ENCODE data around the gene NUP50.

The NUP50 gene

DNA sequence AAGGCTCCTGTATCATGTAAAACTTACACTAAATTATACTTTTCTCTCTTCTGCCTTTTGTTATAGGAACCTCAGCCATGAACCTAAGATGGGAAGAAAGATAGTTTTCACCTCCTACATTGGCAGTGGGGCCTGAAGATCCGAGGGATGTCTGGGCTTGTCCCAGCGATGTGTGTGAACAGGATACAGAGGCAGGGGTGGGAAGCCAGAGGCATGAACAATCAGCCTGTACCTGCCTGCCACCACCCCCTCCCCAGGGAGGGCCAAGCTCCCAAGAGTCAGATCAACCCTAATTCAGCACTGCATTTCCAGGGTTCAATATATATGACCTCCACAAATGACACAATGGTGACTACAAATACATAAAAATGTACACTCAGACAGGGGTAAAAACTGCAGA is 67.6 kb downstream of the NUP50 start:
- H3K79me2 ChIP-seq: peaks cover 23% of the 10 kb centered on the region
- H3K4me1 ChIP-seq: no peaks in the 10 kb centered on the region
- H3K4me3 ChIP-seq (ENCODE audit: low read depth, low read length): no peak overlapping the region
- TF ChIP-seq CTCF (IDR thresholded peaks at IDR 0.05): no peak
- no peak overlapping the region for H3K27ac ChIP-seq
- H2AFZ ChIP-seq: no peak overlapping the region
- H3K27me3 ChIP-seq (ENCODE audit: control insufficient read depth, insufficient read depth, low read length): no peaks in the 10 kb centered on the region
- no peaks in the 10 kb centered on the region for H3K9me3 ChIP-seq (ENCODE audit: control insufficient read depth, low read length)
- no peak overlapping the region for H3K9ac ChIP-seq
- H3K36me3 ChIP-seq (ENCODE audit: control insufficient read depth, insufficient read depth, low read length): no peaks in the 10 kb centered on the region
- no peak overlapping the region for H3K4me2 ChIP-seq (ENCODE audit: low read length)

- Histone ChIP-seq H3K4me2 (ENCODE audit: low read length) (no peak overlapping the region), H3K79me2 (peaks cover 23% of the 10 kb centered on the region), H2AFZ (no peak overlapping the region), H3K4me1 (peaks cover 8% of the 10 kb centered on the region), H3K27me3 (ENCODE audit: control insufficient read depth, insufficient read depth, low read length) (no peaks in the 10 kb centered on the region), H3K36me3 (ENCODE audit: control insufficient read depth, insufficient read depth, low read length) (no peaks in the 10 kb centered on the region), H3K27ac (no peak overlapping the region), H3K9ac (no peak overlapping the region), H3K4me3 (ENCODE audit: low read depth, low read length) (no peak overlapping the region), H3K9me3 (ENCODE audit: control insufficient read depth, low read length) (no peaks in the 10 kb centered on the region)
- no peak for TF ChIP-seq CTCF (IDR thresholded peaks at IDR 0.05)
Observed at GRCh38 chr22:45233386-45233785, 69.7 kb downstream of the NUP50 start.

DNA sequence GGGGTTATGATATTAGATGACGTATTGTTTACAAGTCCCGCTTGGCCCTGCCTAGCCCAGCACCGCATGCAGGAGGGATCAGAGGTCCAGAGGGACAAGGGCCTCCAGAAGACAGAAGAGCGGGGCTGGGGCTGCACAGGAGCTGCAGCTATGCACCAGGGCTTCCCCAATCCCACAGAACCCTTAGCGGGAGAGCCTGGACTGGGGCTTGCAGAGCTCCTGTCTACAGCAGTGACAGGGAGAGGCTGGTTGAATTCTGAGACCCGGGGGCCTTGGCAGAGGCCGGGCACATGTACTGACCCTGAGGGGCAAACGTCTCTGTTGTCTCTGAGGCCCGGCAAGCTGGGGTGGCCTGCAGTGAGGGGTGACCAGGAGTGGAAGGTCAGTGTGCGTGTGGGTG is 70.1 kb downstream of the NUP50 start:
- no peak for TF ChIP-seq CTCF (IDR thresholded peaks at IDR 0.05)
- H3K27me3 ChIP-seq (ENCODE audit: control insufficient read depth, insufficient read depth, low read length): no peaks in the 10 kb centered on the region
- H3K27ac ChIP-seq: no peak overlapping the region

GRCh38 chr22:45235101-45235777 is 71.5 kb downstream of the NUP50 start:
- H3K9ac ChIP-seq: no peak overlapping the region
- no peak overlapping the region for H3K27ac ChIP-seq
- TF ChIP-seq CTCF (IDR thresholded peaks at IDR 0.05): no peak
- peaks cover 20% of the 10 kb centered on the region for H3K79me2 ChIP-seq
- no peaks in the 10 kb centered on the region for H3K9me3 ChIP-seq (ENCODE audit: control insufficient read depth, low read length)
- H3K4me1 ChIP-seq: peaks cover 17% of the 10 kb centered on the region
- H3K27me3 ChIP-seq (ENCODE audit: control insufficient read depth, insufficient read depth, low read length): no peaks in the 10 kb centered on the region
- no peak overlapping the region for H2AFZ ChIP-seq
- H3K4me2 ChIP-seq (ENCODE audit: low read length): no peak overlapping the region
- H3K4me3 ChIP-seq (ENCODE audit: low read depth, low read length): no peak overlapping the region
- H3K36me3 ChIP-seq (ENCODE audit: control insufficient read depth, insufficient read depth, low read length): no peaks in the 10 kb centered on the region

More for the DNA sequence above, 70.1 kb downstream of the NUP50 start:
- Histone ChIP-seq H2AFZ (no peak overlapping the region), H3K79me2 (peaks cover 23% of the 10 kb centered on the region), H3K9me3 (ENCODE audit: control insufficient read depth, low read length) (no peaks in the 10 kb centered on the region), H3K4me1 (peaks cover 12% of the 10 kb centered on the region), H3K4me2 (ENCODE audit: low read length) (no peak overlapping the region), H3K9ac (no peak overlapping the region), H3K4me3 (ENCODE audit: low read depth, low read length) (no peak overlapping the region), H3K36me3 (ENCODE audit: control insufficient read depth, insufficient read depth, low read length) (no peaks in the 10 kb centered on the region)

DNA sequence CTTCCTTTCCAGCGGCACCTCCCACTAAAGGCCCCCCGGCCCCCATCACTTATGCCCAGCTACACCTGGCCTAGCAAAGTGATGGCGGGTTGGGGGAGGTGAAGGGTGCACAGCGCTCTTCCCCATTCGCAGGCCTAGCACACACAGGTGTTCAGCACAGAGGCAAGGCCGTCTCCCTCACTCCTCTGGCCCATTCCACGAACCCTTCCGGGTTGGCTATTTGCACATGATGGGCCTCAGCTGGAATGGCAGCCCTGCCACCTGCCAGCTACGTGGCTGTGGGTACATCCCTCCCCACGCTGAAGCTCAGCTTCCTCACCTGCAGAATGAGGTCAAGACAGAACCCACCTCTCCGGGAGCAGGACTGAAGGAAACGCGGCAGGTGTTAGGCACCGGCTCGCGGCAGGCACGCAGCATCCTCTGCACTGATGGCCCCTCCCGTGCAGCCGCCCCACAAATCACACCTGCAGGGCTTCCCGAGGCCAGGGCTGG is 72.2 kb downstream of the NUP50 start:
- no peak overlapping the region for H3K4me2 ChIP-seq (ENCODE audit: low read length)
- no peak overlapping the region for H3K9ac ChIP-seq
- TF ChIP-seq CTCF (IDR thresholded peaks at IDR 0.05): no peak

More for the DNA sequence above, 72.2 kb downstream of the NUP50 start:
- no peaks in the 10 kb centered on the region for H3K27me3 ChIP-seq (ENCODE audit: control insufficient read depth, insufficient read depth, low read length)
- H2AFZ ChIP-seq: no peak overlapping the region
- H3K4me3 ChIP-seq (ENCODE audit: low read depth, low read length): no peak overlapping the region
- peaks cover 20% of the 10 kb centered on the region for H3K79me2 ChIP-seq
- H3K27ac ChIP-seq: no peak overlapping the region
- no peaks in the 10 kb centered on the region for H3K9me3 ChIP-seq (ENCODE audit: control insufficient read depth, low read length)
- no peaks in the 10 kb centered on the region for H3K36me3 ChIP-seq (ENCODE audit: control insufficient read depth, insufficient read depth, low read length)
- H3K4me1 ChIP-seq: peaks cover 17% of the 10 kb centered on the region

Data from parathyroid adenoma (tissue), 2 donors.